Ishikawa (cell line): Measurements from ENCODE around the gene TSPAN9.

Experiments
- CEBPB ChIP-seq: IDR thresholded peaks from 2 replicates; pipeline ENCODE4 v1.6.1; 2012
- CREB1 ChIP-seq: IDR thresholded peaks from 2 replicates; pipeline ENCODE4 v1.6.1; 2012; ENCODE audit warnings: low read depth
- EGR1 ChIP-seq: IDR thresholded peaks from 2 replicates; pipeline ENCODE4 v1.6.1; 2012
- EP300 ChIP-seq: IDR thresholded peaks from 2 replicates; pipeline ENCODE4 v1.6.1; 2012; ENCODE audit warnings: borderline replicate concordance
- FOXM1 ChIP-seq: IDR thresholded peaks from 2 replicates; pipeline ENCODE4 v1.6.1; 2012; ENCODE audit warnings: low read depth, borderline replicate concordance
- MAX ChIP-seq: IDR thresholded peaks from 2 replicates; pipeline ENCODE4 v1.6.1; 2012
- NFIC ChIP-seq: IDR thresholded peaks from 2 replicates; pipeline ENCODE4 v1.6.1; 2012
- RAD21 ChIP-seq: IDR thresholded peaks from 2 replicates; pipeline ENCODE4 v1.6.1; 2012; ENCODE audit warnings: low read depth
- REST ChIP-seq: IDR thresholded peaks from 2 replicates; pipeline ENCODE4 v1.6.1; 2012; ENCODE audit warnings: low read depth, mild to moderate bottlenecking
- TAF1 ChIP-seq: IDR thresholded peaks from 2 replicates; pipeline ENCODE4 v1.6.1; 2012; ENCODE audit warnings: low read depth, mild to moderate bottlenecking
- TCF12 ChIP-seq: IDR thresholded peaks from 2 replicates; pipeline ENCODE4 v1.6.1; 2012; ENCODE audit warnings: low read depth
- TEAD4 ChIP-seq: IDR thresholded peaks from 2 replicates; pipeline ENCODE4 v1.6.1; 2012
- USF1 ChIP-seq: IDR thresholded peaks from 2 replicates; pipeline ENCODE4 v1.6.1; 2012
- YY1 ChIP-seq: IDR thresholded peaks from 2 replicates; pipeline ENCODE4 v1.6.1; 2012; ENCODE audit warnings: low read depth
- ZBTB7A ChIP-seq: IDR thresholded peaks from 2 replicates; pipeline ENCODE4 v1.6.1; 2012; ENCODE audit warnings: low read depth

Gene TSPAN9

GRCh38 chr12:3225154-3225795 lies 148.1 kb downstream of the TSPAN9 start:
- no peak for TF ChIP-seq EP300
- no peak for TF ChIP-seq USF1
- no peak for TF ChIP-seq TCF12
- TF ChIP-seq REST: no peak
- no peak for TF ChIP-seq YY1
- no peak for TF ChIP-seq EGR1
- TF ChIP-seq NFIC: no peak
- TF ChIP-seq CREB1: no peak
- TF ChIP-seq CEBPB: no peak
- no peak for TF ChIP-seq MAX
- no peak for TF ChIP-seq ZBTB7A
- no peak for TF ChIP-seq TEAD4
- TF ChIP-seq TAF1: no peak
- no peak for TF ChIP-seq FOXM1
- no peak for TF ChIP-seq RAD21

- TF ChIP-seq TCF12 (no peak), CREB1 (no peak), REST (no peak), YY1 (no peak), TEAD4 (no peak), ZBTB7A (no peak), MAX (no peak), CEBPB (no peak)
Measured at GRCh38 chr12:3225796-3226180, 148.6 kb downstream of the TSPAN9 start.

- no peak for TF ChIP-seq ZBTB7A
- no peak for TF ChIP-seq YY1
- no peak for TF ChIP-seq USF1
- no peak for TF ChIP-seq FOXM1
- no peak for TF ChIP-seq TCF12
- no peak for TF ChIP-seq TEAD4
- no peak for TF ChIP-seq EP300
- no peak for TF ChIP-seq CREB1
- TF ChIP-seq TAF1: no peak
- TF ChIP-seq RAD21: no peak
- no peak for TF ChIP-seq REST
- no peak for TF ChIP-seq EGR1
- TF ChIP-seq MAX: no peak
- no peak for TF ChIP-seq NFIC
- no peak for TF ChIP-seq CEBPB
Measured at GRCh38 chr12:3226264-3226663, 149.1 kb downstream of the TSPAN9 start.
